ENCODE data around the gene ATL3. TPM values are rescaled to one million over a fixed set of nuclear protein-coding genes. Genes with fewer than 3 reads are reported as not detected.
"Not testable (repeated sequence)": the region's sequence is repeated elsewhere in the genome, so short reads cannot be mapped to it uniquely, and the experiment has no call there.

The ATL3 gene, protein sequence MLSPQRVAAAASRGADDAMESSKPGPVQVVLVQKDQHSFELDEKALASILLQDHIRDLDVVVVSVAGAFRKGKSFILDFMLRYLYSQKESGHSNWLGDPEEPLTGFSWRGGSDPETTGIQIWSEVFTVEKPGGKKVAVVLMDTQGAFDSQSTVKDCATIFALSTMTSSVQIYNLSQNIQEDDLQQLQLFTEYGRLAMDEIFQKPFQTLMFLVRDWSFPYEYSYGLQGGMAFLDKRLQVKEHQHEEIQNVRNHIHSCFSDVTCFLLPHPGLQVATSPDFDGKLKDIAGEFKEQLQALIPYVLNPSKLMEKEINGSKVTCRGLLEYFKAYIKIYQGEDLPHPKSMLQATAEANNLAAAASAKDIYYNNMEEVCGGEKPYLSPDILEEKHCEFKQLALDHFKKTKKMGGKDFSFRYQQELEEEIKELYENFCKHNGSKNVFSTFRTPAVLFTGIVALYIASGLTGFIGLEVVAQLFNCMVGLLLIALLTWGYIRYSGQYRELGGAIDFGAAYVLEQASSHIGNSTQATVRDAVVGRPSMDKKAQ
- polyA plus RNA-seq (ENCODE audit: insufficient read length in 4 of 4), result 10 to 100 TPM; 16.0 to 21.0 (median 19.2) TPM

DNA sequence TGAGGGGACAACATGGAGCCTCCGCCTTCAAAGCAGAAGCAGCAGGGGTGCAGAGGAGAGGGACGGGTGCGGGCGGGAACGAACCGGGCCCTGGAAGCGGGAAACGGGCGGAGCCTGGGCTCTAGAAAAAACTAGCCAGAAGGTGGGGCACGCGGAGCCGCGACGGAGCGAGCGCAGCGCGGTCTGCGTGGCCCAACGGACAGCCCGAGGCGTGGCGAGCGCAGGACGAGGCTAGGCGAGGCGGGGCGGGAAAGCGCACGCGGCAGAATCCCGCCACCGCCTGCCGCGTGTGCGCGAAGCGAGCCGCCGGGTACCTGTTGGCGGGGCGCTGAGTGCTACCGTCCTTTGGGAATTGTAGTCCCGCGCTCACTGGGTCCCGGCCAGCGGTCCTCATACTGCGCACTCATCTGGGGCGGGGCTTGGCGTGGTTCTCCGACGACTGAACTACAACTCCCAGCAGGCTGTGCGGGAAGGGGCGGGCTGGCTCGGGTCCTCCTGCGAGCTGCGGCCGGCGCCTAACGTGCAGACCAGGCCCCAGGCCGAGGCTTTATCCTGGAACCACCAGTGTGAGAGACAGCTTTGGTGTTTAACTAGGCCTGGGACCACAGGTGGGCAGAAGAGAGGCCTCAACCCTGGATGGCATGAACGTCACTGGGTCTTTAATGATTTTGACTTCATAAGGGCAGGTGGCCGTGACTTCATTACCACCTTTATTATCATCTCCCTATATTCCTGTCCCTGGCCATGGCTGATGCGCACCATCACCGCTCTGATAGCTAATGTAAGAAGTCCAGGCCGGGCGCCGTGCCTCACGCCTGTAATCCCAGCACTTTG is at the start of gene ATL3:
ATL3 (minus strand) TSS at position 55 of the 834 bp plus-strand sequence; CDS start at position 14, 41 bp downstream.
- peak; percentile 87 to 91 (median 88) for DNase-seq (ENCODE audit: low read depth in 4 of 4, low spot score in 3 of 4)

- no peak for DNase-seq (ENCODE audit: low read depth in 4 of 4, low spot score in 3 of 4)
These were observed 49.4 kb upstream of the ATL3 start for GRCh38 chr11:63720611-63721010.

GRCh38 chr11:63719987-63720386 is 48.8 kb upstream of the ATL3 start:
- DNase-seq (ENCODE audit: low read depth in 4 of 4, low spot score in 3 of 4), result no peak

GRCh38 chr11:63719001-63719400 is 47.8 kb upstream of the ATL3 start:
- DNase-seq (ENCODE audit: low read depth in 4 of 4, low spot score in 3 of 4), result no peak

DNA sequence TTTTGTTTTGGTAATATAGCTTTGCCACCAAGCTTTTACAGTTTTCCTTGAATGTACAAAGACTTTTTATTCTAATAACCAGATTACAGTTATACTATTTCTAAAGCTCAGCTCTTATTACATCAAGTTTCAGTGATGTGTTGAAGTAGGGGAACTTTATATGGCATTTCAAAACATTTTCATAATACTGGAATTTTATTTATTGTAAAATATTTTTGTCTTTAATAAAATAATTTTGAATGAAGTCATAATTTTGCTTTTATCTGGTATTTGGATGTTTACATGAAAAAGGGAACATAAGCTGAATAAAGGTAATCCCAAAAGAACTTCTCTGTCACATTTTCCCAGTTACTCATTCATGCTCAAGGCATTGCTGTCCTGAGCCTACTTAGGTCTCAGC is 44.9 kb upstream of the ATL3 start:
- DNase-seq (ENCODE audit: low read depth in 4 of 4, low spot score in 3 of 4), result no peak

DNA sequence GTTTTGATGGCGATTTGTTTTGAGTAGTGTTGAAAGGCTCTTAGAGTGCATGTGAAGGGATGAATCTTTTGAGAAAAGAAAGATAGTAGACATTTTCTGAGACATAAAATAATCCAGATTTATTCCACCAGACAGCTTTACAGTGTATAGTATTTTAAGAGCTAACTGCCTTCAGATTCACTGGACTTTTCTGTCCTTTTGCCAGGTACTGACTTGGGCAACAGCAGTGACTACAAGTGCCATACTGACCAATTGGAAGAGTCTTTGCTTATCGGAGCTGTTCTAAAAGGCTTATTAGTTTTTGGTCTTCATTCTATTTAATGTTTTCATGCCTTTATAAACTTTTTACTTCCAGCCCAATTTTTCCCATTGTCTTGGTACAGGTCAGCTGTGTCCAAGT is 42.6 kb upstream of the ATL3 start:
- no peak for DNase-seq (ENCODE audit: low read depth in 4 of 4, low spot score in 3 of 4)

GRCh38 chr11:63711838-63712237 is 40.7 kb upstream of the ATL3 start:
- no peak for DNase-seq (ENCODE audit: low read depth in 4 of 4, low spot score in 3 of 4)

DNA sequence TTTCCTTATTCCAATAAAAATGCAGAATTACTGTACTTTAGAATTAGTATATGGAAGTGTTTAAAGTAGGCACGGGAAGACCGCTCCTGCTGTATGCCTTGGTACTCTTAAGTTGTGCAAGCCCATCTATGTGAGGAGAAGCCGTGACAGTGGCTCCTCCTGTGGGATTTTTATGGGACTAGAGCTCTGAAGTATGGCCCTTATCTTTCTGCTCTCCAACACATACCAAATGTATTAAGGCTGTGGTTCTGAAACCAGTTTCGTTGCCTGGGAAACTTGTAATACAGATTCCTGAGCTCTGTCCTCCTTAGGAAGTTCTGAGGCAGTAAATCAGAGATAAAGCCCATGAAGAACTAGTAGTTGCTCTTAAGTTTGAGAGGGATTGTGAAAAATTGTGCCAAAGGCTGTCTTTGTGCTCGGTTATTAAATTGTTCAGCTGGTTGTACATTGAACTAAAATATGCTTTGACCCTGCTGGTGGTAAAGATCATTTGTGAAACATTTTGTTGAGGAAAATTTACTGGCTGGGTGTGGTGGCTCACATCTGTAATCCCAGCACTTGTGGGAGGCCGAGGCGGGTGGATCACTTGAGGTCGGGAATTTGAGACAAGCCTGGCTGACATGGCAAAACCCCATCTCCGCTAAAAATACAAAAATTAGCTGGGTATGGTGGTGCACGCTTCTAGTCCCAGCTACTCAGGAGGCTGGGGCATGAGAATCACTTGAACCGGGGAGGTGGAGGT is 39.5 kb upstream of the ATL3 start:
- DNase-seq (ENCODE audit: low read depth in 4 of 4, low spot score in 3 of 4), result no peak

DNA sequence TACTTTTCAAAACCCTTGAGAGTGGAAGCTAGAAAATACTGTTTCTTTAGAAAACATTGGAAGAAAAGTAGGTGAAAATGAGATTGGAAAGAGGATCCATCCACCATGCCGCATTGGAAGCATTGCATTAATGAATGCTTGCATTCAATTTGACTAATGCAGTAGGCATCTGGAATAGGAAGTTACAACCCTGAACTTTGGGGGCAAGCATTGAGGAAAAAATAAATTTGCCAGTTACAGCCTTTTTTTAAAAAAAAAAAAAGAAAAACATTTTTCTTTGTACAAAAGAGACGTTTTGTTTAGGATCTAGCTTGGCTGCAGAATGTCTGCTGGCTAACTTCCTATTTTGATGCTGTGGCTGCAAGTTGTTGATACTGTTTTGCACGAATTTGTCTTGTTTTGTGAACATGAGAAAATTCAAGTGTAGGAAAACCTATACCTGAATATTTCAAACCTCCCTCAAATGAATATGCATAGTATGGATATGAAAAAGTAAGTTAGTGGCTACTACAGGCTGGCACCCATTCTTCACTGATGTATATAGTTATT is 38.2 kb upstream of the ATL3 start:
- DNase-seq (ENCODE audit: low read depth in 4 of 4, low spot score in 3 of 4), result no peak

- DNase-seq (ENCODE audit: low read depth in 4 of 4, low spot score in 3 of 4), result no peak
These were observed 37.6 kb upstream of the ATL3 start for GRCh38 chr11:63708764-63709163.

DNA sequence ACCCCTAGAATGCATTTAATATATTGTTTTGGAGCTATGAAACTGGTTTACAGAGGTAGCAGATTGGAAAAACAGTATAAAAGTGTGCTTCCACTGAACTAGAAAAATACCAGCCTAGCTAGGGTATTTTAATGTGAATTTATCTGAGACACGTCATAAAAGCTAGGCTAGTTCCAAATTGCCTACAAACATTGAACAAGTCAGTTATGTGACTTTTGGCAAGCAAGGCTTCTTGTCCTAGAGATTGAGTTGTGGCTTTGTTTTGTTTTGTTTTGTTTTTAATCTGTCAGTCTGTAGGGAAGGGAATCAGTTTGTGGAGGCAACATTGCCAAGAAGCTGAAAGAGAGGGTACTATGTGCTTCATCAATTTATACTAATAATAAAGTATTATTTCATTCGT is 34.4 kb upstream of the ATL3 start:
- no peak for DNase-seq (ENCODE audit: low read depth in 4 of 4, low spot score in 3 of 4)

GRCh38 chr11:63699896-63700295 is 28.7 kb upstream of the ATL3 start:
- DNase-seq (ENCODE audit: low read depth in 4 of 4, low spot score in 3 of 4), result no peak

- DNase-seq (ENCODE audit: low read depth in 4 of 4, low spot score in 3 of 4), result no peak
These were observed 28.0 kb upstream of the ATL3 start for GRCh38 chr11:63698976-63699733.

DNA sequence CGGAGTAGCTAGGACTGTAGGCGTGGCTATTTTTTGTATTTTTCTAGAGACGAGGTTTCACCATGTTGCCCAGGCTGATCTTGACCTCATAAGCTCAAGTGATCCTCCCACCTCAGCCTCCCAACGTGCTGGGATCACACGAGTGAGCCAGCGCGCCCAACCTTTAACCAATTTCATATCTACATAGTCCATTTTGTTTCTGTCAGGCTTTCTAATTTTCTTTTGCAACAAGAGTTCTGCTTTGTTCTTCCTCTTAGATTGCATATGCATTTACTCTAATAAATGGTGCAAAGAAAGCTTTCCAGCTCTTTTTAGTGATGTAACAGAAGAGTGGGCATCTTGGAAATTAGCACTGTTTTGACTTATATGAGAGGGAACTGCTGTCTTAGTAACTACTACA is 23.4 kb upstream of the ATL3 start:
- DNase-seq (ENCODE audit: low read depth in 4 of 4, low spot score in 3 of 4), result no peak

- DNase-seq (ENCODE audit: low read depth in 4 of 4, low spot score in 3 of 4), result no peak
These were observed 16.7 kb upstream of the ATL3 start for GRCh38 chr11:63687845-63688244.

DNA sequence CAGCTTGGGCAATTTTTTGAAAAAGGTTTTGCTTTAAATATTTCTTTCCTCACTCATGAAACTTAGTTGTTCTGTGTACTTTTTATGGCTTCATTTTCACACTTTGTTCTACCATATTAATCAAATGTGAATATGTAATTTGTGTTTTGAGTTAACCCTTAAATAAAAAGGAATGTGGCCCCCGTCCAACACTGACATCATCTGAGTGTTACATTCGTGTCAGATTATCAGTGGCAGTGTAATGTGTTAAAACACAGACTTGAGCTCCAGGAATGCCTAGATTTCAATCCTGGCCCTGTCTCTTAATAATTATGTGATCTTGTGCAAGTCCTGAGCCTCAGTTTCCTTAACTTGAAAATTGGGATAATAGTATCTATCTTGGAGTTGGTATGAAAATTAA is 15.8 kb upstream of the ATL3 start:
- no peak for DNase-seq (ENCODE audit: low read depth in 4 of 4, low spot score in 3 of 4)

DNA sequence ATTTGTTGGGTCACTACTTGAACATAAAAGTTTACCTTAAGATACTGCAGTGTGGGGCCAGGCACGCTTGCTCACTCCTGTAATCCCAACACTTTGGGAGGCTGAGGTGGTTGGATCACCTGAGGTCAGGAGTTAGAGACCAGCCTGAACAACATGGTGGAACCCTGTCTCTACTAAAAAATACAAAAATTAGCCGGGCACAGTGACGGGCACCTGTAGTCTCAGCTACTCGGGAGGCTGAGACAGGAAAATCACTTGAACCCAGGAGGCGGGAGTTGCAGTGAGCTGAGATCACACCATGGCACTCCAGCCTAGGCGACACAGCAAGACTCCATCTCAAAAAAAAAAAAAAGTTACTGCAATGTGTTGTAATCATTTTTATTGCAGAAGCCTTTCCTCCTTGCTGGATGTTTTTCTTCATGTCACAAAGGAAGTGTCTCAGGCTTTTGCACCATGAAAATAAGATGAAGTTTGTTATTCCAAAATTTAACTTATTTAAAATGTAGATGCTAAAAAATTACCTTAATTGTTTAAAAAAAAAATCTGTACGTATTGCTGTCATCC is 14.1 kb upstream of the ATL3 start:
- DNase-seq (ENCODE audit: low read depth in 4 of 4, low spot score in 3 of 4), result not testable (repeated sequence)

DNA sequence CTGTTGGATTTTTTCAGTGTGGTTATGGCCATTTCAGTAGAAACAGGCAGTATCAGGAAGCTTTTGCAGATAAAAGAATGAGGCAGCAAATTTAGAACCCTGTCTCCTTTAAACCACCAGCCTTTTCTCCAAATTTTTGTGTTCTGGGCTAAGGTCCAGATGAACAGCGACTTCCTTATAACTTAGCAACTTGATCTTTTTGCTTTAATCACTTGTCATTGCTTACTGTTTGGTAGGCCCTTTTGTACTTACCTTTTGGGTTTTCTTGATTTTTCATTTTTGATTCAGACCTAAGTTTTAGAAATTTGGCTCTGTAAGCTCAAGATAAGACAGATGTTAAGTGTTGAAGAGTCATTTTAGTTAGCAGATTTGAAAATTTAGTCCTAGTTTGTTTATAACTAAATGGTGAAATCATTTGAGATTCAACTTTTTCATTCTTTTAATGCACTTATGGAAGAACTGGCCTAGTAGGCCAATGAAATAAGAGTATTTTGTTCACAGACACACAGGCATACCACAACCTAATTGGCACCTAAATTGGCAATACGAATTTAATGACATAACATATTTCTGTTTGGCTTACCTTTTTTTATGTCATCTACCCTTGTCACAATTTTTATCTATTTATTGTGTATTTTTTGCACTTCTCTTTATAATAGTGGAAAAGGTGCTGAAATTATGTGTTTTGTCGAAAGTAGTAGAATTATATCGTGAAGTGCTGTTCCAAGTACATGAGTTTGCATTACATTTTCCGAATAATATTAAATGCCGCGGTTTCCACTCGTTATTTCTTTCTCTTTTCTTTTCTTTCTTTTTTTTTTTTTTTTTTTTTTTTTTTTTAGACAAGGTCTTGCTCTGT is 12.2 kb upstream of the ATL3 start:
- DNase-seq (ENCODE audit: low read depth in 4 of 4, low spot score in 3 of 4), result no peak
